T-helper 2 cell treated with Interferon-gamma antibody and Interleukin-4, amounts not matched to agents 5 μg/mL and 100 μg/mL, for 36 hours (primary cell): Measurements from ENCODE around the gene C14orf132.

Source experiments
- DNase-seq: peaks from one replicate; pipeline ENCODE4 v3.0.0; 2021; ENCODE audit warnings: low spot score
- H3K27ac Mint-ChIP-seq: one replicate; pipeline ENCODE4 v1.8.0; 2021; ENCODE audit warnings: mild to moderate bottlenecking, mixed read lengths
- H3K27me3 Mint-ChIP-seq: one replicate; pipeline ENCODE4 v1.8.0; 2021; ENCODE audit warnings: low read depth, mixed read lengths
- H3K36me3 Mint-ChIP-seq: one replicate; pipeline ENCODE4 v1.8.0; 2021; ENCODE audit warnings: low read depth, mixed read lengths
- H3K4me1 Mint-ChIP-seq: one replicate; pipeline ENCODE4 v1.8.0; 2021; ENCODE audit warnings: low read depth, mixed read lengths
- H3K4me3 Mint-ChIP-seq: one replicate; pipeline ENCODE4 v1.8.0; 2022; ENCODE audit warnings: mild to moderate bottlenecking, moderate library complexity, mixed read lengths
- H3K9me3 Mint-ChIP-seq: one replicate; pipeline ENCODE4 v1.8.0; 2021; ENCODE audit warnings: mixed read lengths

The C14orf132 gene

DNA sequence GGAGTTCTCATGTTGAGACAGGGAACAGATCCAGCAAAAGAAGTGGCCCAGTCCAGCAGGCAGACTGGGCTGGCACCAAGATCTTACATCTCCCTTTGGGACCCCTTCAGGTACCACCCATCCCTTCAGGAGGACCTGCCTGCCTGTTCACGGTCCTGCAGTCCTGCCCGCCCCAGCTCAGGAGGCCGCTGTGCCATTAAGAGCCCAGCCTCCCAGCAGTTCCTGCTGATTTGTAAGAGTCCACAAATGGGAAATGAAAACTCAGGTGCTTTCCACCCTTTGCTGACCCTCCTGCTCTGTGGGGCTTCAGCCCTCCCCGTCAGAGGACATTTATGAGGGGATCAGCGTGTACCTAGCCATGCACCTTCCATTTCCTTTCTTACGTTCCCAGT lies 39.5 kb downstream of the C14orf132 start:
- no peak overlapping the region for H3K27ac Mint-ChIP-seq
- no peak overlapping the region for H3K4me3 Mint-ChIP-seq
- no peaks in the 10 kb centered on the region for H3K9me3 Mint-ChIP-seq
- H3K36me3 Mint-ChIP-seq: no peaks in the 10 kb centered on the region
- no peaks in the 10 kb centered on the region for H3K4me1 Mint-ChIP-seq
- H3K27me3 Mint-ChIP-seq: peaks cover 10% of the 10 kb centered on the region
- no peak for DNase-seq

DNA sequence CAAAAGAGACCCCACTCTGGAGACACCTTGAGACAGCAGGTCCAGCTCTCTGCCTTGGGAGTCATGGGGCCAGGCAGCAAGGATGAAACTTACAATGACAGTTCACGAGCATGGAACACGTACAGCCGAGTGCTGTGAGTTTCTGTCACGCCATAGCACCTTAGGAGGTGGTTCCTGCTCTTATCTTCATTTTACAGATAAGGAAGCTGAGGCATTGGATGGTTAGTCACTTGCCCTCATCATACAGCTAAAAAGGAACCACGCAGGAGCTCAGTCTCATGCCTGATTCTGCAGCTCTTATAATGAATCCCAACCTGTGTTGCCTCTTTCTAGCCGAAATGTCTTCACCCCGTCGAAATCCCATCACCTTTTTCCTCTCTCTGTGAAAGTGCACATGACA lies 39.9 kb downstream of the C14orf132 start:
- DNase-seq: no peak
- Mint-ChIP-seq H3K27ac (no peak overlapping the region), H3K9me3 (no peaks in the 10 kb centered on the region), H3K4me3 (no peak overlapping the region), H3K36me3 (no peaks in the 10 kb centered on the region), H3K27me3 (peaks cover 10% of the 10 kb centered on the region), H3K4me1 (no peaks in the 10 kb centered on the region)

DNA sequence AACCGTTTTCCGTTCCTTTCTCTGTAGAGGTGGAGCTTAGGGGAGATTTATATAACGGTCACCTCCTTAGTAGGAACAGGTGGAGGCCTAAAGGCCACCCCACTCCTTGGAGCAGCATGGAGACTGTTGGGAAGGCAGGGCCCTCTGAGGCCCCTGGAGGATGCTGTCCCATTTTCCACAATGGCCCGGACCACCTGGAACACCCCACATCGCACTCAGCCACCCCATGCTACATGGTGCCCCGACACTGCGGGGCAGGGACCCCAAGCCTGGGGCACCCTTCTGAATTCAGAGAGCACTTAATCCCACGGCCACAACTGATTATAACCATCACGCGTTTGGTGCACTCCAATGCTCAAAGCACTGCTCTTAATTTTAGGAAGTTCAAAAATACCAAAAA lies 41.4 kb downstream of the C14orf132 start:
- no peak for DNase-seq
- Mint-ChIP-seq H3K4me1 (no peaks in the 10 kb centered on the region), H3K27me3 (peaks cover 4% of the 10 kb centered on the region), H3K27ac (no peak overlapping the region), H3K36me3 (no peaks in the 10 kb centered on the region), H3K4me3 (no peak overlapping the region), H3K9me3 (no peaks in the 10 kb centered on the region)

DNA sequence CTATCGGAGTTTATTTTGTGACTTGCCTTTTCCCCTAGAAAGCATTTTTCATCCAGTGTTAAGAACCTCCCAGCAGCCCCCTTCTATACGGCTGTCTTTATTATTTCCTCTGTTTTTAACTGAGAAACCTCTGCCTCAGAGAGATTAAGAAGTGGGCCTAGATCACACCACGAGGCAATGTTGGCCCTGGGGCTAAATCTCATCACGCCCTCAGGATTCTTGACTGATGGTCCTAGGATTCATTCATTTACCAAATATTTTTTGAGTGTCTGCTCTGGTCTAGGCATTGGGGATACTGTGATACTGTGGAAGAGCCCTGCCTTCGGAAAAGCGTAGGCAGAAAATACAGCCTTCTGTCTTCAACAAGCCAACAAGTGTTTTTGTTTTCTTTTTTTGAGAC lies 42.1 kb downstream of the C14orf132 start:
- H3K9me3 Mint-ChIP-seq: no peaks in the 10 kb centered on the region
- no peaks in the 10 kb centered on the region for H3K27me3 Mint-ChIP-seq
- H3K36me3 Mint-ChIP-seq: no peaks in the 10 kb centered on the region
- no peak for DNase-seq
- no peaks in the 10 kb centered on the region for H3K4me1 Mint-ChIP-seq
- H3K27ac Mint-ChIP-seq: no peak overlapping the region
- H3K4me3 Mint-ChIP-seq: no peak overlapping the region

DNA sequence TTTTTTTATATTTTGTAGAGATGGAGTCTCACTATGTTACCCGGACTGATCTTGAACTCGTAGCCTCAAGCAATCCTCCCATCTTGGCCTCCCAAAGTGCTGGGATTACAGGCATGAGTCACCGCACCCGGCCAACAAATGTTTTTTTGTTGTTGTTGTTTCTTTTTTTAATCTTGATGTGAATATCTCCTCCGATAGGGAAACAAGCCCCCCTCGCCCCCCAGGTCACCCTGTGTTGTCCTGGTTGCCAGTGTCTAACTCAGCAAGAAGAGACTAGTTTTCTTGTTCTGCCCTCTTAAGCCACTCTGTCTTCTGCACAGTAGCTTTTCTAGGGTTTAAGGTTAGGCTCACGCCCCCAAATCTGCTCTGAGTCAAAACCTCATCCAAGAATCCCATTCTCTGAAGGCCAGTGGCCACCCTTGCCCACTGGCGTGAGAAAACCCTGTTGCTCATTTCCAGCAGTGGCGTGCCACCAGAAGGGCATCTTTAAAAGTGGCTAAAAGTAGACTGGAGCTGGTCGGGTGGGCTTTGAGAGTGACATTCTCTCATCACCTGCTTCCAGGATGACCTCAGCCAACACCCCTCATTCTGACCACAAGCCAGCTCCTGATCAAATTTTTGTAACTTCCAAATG lies 42.7 kb downstream of the C14orf132 start:
- Mint-ChIP-seq H3K27ac (no peak overlapping the region), H3K9me3 (no peaks in the 10 kb centered on the region), H3K27me3 (no peaks in the 10 kb centered on the region), H3K36me3 (no peaks in the 10 kb centered on the region), H3K4me3 (no peak overlapping the region), H3K4me1 (no peaks in the 10 kb centered on the region)
- no peak for DNase-seq

DNA sequence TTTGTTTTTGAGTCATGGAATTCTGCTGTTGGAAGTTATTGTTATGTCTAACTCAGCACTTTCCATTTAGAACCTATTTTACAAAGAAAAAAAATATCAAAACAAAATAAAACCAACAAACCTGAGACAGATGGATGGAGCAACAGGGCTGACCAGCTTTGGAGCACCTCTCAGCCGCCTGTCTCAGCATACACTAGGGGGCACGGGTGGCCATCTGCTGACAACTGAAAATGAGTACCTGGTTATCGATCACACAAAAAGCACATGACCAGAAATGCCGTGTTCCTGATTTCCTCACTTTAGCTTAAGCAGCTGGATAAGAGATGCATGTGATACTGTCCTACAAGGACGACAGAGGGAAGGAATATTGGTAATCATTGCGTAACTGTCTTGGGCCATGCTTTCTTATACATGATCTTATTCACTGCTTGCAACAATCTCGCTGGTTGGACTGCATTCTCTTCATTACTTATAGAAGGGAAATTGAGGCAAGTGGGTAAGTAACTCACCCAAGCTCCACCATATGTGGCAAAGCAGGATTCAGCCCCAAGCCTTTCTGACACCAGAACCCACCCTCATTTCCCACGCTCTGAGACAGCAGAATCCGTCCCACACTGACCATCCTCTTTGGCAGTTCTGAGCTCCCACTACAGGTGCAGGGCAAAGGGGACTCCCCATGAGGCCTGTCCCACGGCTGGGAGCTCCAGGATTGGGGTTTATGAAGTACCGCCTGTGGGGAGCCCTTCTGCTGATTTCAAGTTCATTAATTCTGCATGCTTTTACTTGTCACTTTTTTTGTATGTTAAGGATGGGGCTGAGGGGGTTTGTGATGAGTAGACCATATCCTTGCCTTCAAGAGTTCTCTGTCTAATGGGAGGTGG lies 43.5 kb downstream of the C14orf132 start:
- no peak for DNase-seq
- no peaks in the 10 kb centered on the region for H3K9me3 Mint-ChIP-seq
- H3K27ac Mint-ChIP-seq: no peak overlapping the region
- no peak overlapping the region for H3K4me3 Mint-ChIP-seq
- H3K36me3 Mint-ChIP-seq: no peaks in the 10 kb centered on the region
- H3K4me1 Mint-ChIP-seq: no peaks in the 10 kb centered on the region
- no peaks in the 10 kb centered on the region for H3K27me3 Mint-ChIP-seq

DNA sequence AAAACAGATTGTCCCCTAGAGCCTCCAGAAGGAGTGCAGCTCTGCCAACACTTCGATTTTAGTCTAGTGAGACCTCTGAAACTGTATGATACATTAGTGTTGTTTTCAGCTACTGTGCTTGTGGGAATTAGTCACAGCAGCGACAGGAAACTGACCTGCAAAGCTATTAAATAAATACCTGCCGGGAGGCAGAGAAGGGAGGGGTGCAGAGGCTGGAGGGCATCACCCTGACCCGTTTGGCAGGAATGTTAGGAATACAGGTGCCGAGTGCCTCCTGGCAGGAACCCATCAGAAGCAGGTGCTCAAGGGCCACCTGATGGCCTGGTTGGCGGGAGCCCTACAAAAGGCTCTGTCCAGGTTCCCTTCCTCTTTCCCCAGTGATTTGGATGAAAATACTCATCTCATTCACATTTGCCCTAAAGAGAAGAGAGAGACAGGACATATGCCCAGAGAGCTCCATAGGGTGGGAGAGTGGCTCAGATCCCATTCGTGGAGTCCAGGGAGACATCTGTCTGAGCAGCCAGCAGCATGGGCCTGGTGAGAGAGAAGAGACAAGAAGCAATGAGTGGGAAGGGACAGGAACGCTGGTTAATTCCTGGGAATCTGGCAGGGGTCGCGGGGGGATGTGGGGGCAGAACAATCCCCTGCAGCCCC lies 44.6 kb downstream of the C14orf132 start:
- DNase-seq: no peak
- no peak overlapping the region for H3K4me3 Mint-ChIP-seq
- no peaks in the 10 kb centered on the region for H3K36me3 Mint-ChIP-seq
- no peaks in the 10 kb centered on the region for H3K4me1 Mint-ChIP-seq
- no peak overlapping the region for H3K27ac Mint-ChIP-seq
- H3K27me3 Mint-ChIP-seq: no peaks in the 10 kb centered on the region
- H3K9me3 Mint-ChIP-seq: no peaks in the 10 kb centered on the region

DNA sequence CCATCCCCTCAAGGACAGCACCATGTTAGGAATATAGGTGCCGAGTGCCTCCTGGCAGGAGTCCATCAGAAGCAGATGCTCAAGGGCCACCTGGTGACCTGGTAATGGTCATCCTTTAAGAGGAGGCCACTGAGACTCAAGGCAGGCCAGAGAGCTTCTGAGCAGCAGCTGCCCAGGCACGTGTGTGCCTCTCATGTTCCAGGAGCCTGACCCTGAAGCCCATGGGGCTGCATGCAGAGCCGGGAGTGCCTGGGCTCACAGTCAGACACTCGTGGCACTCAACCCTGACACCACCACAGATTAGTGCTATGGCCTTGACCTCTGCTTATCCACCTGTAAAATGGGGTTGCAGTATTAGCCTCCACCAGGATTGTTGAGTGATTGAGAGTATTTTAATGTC lies 45.6 kb downstream of the C14orf132 start:
- Mint-ChIP-seq H3K27ac (no peak overlapping the region), H3K27me3 (no peaks in the 10 kb centered on the region), H3K4me1 (no peaks in the 10 kb centered on the region), H3K9me3 (no peaks in the 10 kb centered on the region), H3K4me3 (no peak overlapping the region), H3K36me3 (no peaks in the 10 kb centered on the region)
- DNase-seq: no peak

DNA sequence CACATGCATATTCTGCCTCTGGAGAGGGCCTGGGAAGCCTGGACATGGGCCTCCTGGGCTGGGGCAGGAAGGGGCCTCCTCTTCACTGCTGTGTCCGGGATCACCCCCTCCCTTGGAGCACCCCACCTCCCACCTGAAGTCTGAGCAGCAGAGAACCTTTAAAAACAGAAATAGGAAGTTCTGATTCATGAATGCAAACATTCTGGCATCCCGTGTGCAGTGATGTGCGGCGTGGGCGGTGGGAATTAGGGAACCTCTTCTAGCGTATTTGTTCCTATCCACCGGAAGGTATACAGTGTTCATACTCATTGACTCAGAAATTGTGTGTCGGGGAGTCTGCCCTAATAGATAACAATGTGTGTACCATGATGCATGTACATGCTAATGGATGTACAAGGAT lies 46.2 kb downstream of the C14orf132 start:
- Mint-ChIP-seq H3K4me3 (no peak overlapping the region), H3K27me3 (no peaks in the 10 kb centered on the region), H3K4me1 (no peaks in the 10 kb centered on the region), H3K27ac (no peak overlapping the region), H3K36me3 (no peaks in the 10 kb centered on the region), H3K9me3 (no peaks in the 10 kb centered on the region)
- no peak for DNase-seq

DNA sequence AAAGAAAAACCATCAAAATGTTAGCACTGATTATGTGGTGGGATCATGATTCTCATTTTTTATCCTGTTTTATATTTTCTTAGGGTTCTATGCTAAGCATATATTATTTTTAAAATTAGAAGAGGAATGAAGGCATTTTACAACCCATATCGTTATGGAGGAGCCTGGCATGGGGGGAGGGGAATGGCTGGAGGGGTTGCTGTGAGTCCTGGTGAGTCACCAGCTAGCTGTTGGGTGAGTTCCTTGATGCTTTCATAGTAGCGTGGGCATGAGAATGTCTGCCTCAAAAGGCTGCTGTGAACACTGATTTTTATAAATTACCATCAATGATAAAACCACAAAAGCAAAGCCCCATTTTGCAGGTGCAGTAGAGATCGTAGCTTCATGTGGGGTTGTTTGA lies 46.9 kb downstream of the C14orf132 start:
- Mint-ChIP-seq H3K36me3 (no peaks in the 10 kb centered on the region), H3K4me3 (no peak overlapping the region), H3K27ac (no peak overlapping the region), H3K27me3 (no peaks in the 10 kb centered on the region), H3K4me1 (no peaks in the 10 kb centered on the region), H3K9me3 (no peaks in the 10 kb centered on the region)
- no peak for DNase-seq

DNA sequence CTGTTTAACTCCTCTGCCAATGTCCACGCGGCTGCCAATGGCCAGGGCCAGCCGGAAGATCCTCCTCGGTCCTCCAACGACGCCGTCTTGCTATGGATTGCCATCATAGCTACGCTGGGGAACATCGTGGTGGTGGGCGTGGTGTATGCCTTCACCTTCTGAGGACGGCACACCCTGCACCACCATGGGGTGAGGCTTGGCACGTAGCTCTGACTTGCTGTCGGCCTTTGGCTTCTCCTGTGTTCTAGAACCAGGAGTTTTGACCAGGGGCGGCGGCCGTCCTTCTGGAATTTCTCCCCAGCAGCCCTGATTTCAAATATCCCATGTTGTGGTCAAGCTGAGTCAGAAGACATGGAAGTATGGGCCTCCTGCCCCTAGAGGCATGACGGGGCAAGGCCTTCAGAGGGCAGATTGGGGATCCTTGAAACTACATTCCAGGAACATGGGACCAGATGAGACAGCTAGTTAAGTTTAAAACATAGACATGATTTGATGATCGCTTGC lies 47.5 kb downstream of the C14orf132 start:
- Mint-ChIP-seq H3K4me3 (no peak overlapping the region), H3K27ac (no peak overlapping the region), H3K36me3 (no peaks in the 10 kb centered on the region), H3K9me3 (no peaks in the 10 kb centered on the region), H3K27me3 (no peaks in the 10 kb centered on the region), H3K4me1 (no peaks in the 10 kb centered on the region)
- no peak for DNase-seq

DNA sequence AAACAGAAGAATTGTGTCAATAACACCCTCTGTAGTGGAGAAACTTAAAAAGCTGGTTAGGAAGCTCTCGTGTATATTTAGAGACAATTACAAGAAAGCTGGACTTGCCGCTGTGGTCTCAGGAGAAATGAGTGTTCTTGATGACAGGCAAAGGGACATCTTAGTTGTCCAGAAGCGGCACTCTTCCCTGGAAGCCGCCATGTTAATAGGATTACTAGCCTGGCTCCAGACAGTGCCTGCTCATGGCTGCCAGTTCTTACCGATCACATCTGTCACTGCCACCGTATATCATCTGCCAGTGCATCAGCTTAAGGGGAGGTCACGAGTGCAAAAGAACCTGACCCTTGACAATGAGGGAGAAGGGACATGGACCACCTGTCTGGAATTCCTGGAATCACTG lies 48.9 kb downstream of the C14orf132 start:
- no peaks in the 10 kb centered on the region for H3K27me3 Mint-ChIP-seq
- H3K4me1 Mint-ChIP-seq: no peaks in the 10 kb centered on the region
- H3K9me3 Mint-ChIP-seq: no peaks in the 10 kb centered on the region
- DNase-seq: no peak
- no peaks in the 10 kb centered on the region for H3K36me3 Mint-ChIP-seq
- no peak overlapping the region for H3K4me3 Mint-ChIP-seq
- no peak overlapping the region for H3K27ac Mint-ChIP-seq

DNA sequence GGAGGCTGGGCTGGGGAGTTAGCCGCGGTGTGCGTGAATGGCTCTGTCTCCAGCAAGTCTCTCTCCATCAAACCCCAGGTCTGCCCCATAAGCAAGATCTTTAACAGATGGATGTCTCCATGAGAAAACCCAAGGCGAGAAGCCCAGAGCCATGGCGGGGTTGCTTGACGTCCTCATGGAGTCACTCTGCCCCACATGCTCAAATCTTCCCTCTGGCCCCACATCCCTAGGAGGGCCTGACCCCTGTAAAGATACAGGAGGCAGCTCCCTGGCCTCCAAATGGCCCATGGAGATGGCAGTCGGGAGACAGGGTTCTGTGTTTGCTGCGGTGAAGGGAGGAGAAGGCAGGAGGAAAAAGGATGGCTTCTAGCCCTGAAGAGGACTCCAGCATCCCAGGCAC lies 49.3 kb downstream of the C14orf132 start:
- Mint-ChIP-seq H3K36me3 (no peaks in the 10 kb centered on the region), H3K4me3 (no peak overlapping the region), H3K9me3 (no peaks in the 10 kb centered on the region), H3K4me1 (no peaks in the 10 kb centered on the region), H3K27me3 (no peaks in the 10 kb centered on the region), H3K27ac (no peak overlapping the region)
- no peak for DNase-seq

DNA sequence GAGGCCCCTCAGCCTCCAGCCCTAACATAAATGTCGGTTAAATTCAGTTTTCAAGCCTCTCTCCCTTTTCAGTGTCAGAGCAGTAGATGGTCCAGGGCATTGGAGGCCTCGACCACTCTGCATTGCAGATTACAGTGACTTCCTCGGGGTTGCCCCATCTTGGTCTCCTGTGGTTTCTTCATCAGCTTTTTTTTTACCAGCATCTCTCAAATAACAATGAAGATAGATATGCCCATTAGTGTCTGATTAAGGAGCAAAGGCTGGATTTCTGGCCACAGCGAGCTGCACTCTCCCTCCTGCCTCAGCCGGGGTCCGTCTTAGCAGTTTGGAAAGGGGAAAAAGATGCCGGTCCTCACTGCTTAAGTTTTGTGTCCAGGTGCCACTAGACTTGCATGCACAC lies 49.7 kb downstream of the C14orf132 start:
- no peak for DNase-seq
- Mint-ChIP-seq H3K4me3 (no peak overlapping the region), H3K27ac (no peak overlapping the region), H3K4me1 (no peaks in the 10 kb centered on the region), H3K36me3 (no peaks in the 10 kb centered on the region), H3K9me3 (no peaks in the 10 kb centered on the region), H3K27me3 (no peaks in the 10 kb centered on the region)
